H9 (cell line): ENCODE results near the gene DLGAP4. TPM values are rescaled to one million over a fixed set of nuclear protein-coding genes. Genes with fewer than 3 reads are reported as not detected.

Experiments used
- DNase-seq: peaks from one replicate; pipeline ENCODE4 v3.0.0-alpha.2; 2017
- H2AFZ ChIP-seq: one replicate; pipeline ENCODE4 v1.6.1; 2013; ENCODE audit warnings: mild to moderate bottlenecking, low read length, control low read depth, moderate library complexity
- H2AK5ac ChIP-seq: 2 replicates; pipeline ENCODE4 v1.6.1; 2013; ENCODE audit warnings: low read length, control low read depth, mixed read lengths; ENCODE audit not compliant: insufficient read length
- H2BK120ac ChIP-seq: one replicate; pipeline ENCODE4 v1.6.1; 2013; ENCODE audit warnings: low read depth, mild to moderate bottlenecking, low read length, control low read depth, inconsistent platforms; ENCODE audit not compliant: poor library complexity, severe bottlenecking
- H2BK12ac ChIP-seq: 2 replicates; pipeline ENCODE4 v1.6.1; 2013; ENCODE audit warnings: low read length, control low read depth, mixed read lengths, low read depth; ENCODE audit not compliant: insufficient read length
- H2BK15ac ChIP-seq: 2 replicates; pipeline ENCODE4 v1.6.1; 2013; ENCODE audit warnings: low read depth, low read length, control low read depth
- H2BK20ac ChIP-seq: one replicate; pipeline ENCODE4 v1.6.1; 2013; ENCODE audit warnings: low read depth, mild to moderate bottlenecking, low read length, control low read depth, inconsistent platforms; ENCODE audit not compliant: poor library complexity, severe bottlenecking
- H2BK5ac ChIP-seq: 2 replicates; pipeline ENCODE4 v1.6.1; 2013; ENCODE audit warnings: low read length, control low read depth, mixed read lengths; ENCODE audit not compliant: insufficient read length
- H3K14ac ChIP-seq: 2 replicates; pipeline ENCODE4 v1.6.1; 2013; ENCODE audit warnings: low read length, control low read depth; ENCODE audit not compliant: insufficient read depth
- H3K18ac ChIP-seq: 2 replicates; pipeline ENCODE4 v1.6.1; 2013; ENCODE audit warnings: low read depth, mild to moderate bottlenecking, mixed read lengths, low read length, control low read depth; ENCODE audit not compliant: insufficient read length
- H3K23ac ChIP-seq: 2 replicates; pipeline ENCODE4 v1.6.1; 2013; ENCODE audit warnings: low read length, control low read depth, mixed read lengths, low read depth; ENCODE audit not compliant: insufficient read length
- H3K23me2 ChIP-seq: 2 replicates; pipeline ENCODE4 v1.6.1; 2013; ENCODE audit warnings: low read depth, mild to moderate bottlenecking, mixed read lengths, low read length, control low read depth; ENCODE audit not compliant: insufficient read length, poor library complexity, severe bottlenecking
- H3K27ac ChIP-seq: 2 replicates; pipeline ENCODE4 v1.5.1; 2013; ENCODE audit warnings: low read length, control low read depth, mixed read lengths, low read depth; ENCODE audit not compliant: insufficient read length
- H3K27me3 ChIP-seq: 2 replicates; pipeline ENCODE4 v1.6.1; 2013; ENCODE audit warnings: low read length, control low read depth, inconsistent platforms; ENCODE audit not compliant: insufficient read depth
- H3K4ac ChIP-seq: 2 replicates; pipeline ENCODE4 v1.6.1; 2013; ENCODE audit warnings: low read depth, mild to moderate bottlenecking, control low read depth, inconsistent platforms, low read length, moderate library complexity
- H3K4me1 ChIP-seq: 2 replicates; pipeline ENCODE4 v1.6.1; 2013; ENCODE audit warnings: low read length, control low read depth, inconsistent platforms; ENCODE audit not compliant: insufficient read depth
- H3K4me2 ChIP-seq: 2 replicates; pipeline ENCODE4 v1.6.1; 2013; ENCODE audit warnings: low read length, control low read depth, mixed read lengths; ENCODE audit not compliant: insufficient read length, insufficient read depth
- H3K56ac ChIP-seq: 2 replicates; pipeline ENCODE4 v1.6.1; 2013; ENCODE audit warnings: low read depth, mild to moderate bottlenecking, mixed read lengths, low read length, control low read depth; ENCODE audit not compliant: insufficient read length
- H3K79me1 ChIP-seq: 2 replicates; pipeline ENCODE4 v1.6.1; 2013; ENCODE audit warnings: low read depth, mild to moderate bottlenecking, moderate library complexity, low read length, control low read depth, inconsistent platforms; ENCODE audit not compliant: insufficient read depth, poor library complexity, severe bottlenecking
- H3K79me2 ChIP-seq: 2 replicates; pipeline ENCODE4 v1.6.1; 2013; ENCODE audit warnings: low read length, control low read depth, inconsistent platforms; ENCODE audit not compliant: insufficient read depth
- H3K9ac ChIP-seq: 2 replicates; pipeline ENCODE4 v1.6.1; 2013; ENCODE audit warnings: low read length, control low read depth, mixed read lengths; ENCODE audit not compliant: insufficient read length; ENCODE audit errors: extremely low read depth
- H3K9me3 ChIP-seq: one replicate; pipeline ENCODE4 v1.6.1; 2013; ENCODE audit warnings: low read depth, low read length, inconsistent platforms; ENCODE audit not compliant: control insufficient read depth
- H3T11ph ChIP-seq: one replicate; pipeline ENCODE4 v1.6.1; 2013; ENCODE audit warnings: mild to moderate bottlenecking, low read length, control low read depth, inconsistent platforms
- H4K20me1 ChIP-seq: one replicate; pipeline ENCODE4 v1.6.1; 2013; ENCODE audit not compliant: control insufficient read depth, insufficient read length, insufficient read depth
- H4K5ac ChIP-seq: 2 replicates; pipeline ENCODE4 v1.6.1; 2013; ENCODE audit warnings: low read depth, mild to moderate bottlenecking, mixed read lengths, low read length, control low read depth; ENCODE audit not compliant: insufficient read length
- H4K8ac ChIP-seq: replicated peaks from 2 replicates; pipeline ENCODE4 v1.6.1; 2013; ENCODE audit warnings: low read length, control low read depth, mixed read lengths, low read depth; ENCODE audit not compliant: insufficient read length
- H4K91ac ChIP-seq: 2 replicates; pipeline ENCODE4 v1.6.1; 2013; ENCODE audit warnings: low read depth, mild to moderate bottlenecking, moderate library complexity, mixed read lengths, low read length, control low read depth; ENCODE audit not compliant: insufficient read length
- H3K27ac Mint-ChIP-seq, 3 experiments: 2 replicates in 2 of 3; 3 replicates in 1 of 3; pipeline ENCODE4 v1.8.0; 2020 to 2021; ENCODE audit warnings: mixed read lengths in 3 of 3, mild to moderate bottlenecking in 1 of 3, moderate library complexity in 1 of 3
- H3K27me3 Mint-ChIP-seq: 2 replicates; pipeline ENCODE4 v1.8.0; 2021; ENCODE audit warnings: low read depth, mild to moderate bottlenecking, moderate library complexity, mixed read lengths
- H3K36me3 Mint-ChIP-seq, 3 experiments: 2 replicates in 2 of 3; 3 replicates in 1 of 3; pipeline ENCODE4 v1.8.0; 2020 to 2021; ENCODE audit warnings: low read depth in 3 of 3, mixed read lengths in 3 of 3; ENCODE audit not compliant: insufficient read depth in 1 of 3
- H3K4me1 Mint-ChIP-seq, 2 experiments: 2 replicates each; pipeline ENCODE4 v1.8.0; 2020; ENCODE audit warnings: mixed read lengths in 2 of 2
- H3K4me3 Mint-ChIP-seq, 2 experiments: 2 replicates in 1 of 2; 3 replicates in 1 of 2; pipeline ENCODE4 v1.8.0; 2020 to 2021; ENCODE audit warnings: mild to moderate bottlenecking in 2 of 2, mixed read lengths in 2 of 2, moderate library complexity in 1 of 2
- H3K9me3 Mint-ChIP-seq, 2 experiments: 2 replicates in 1 of 2; 3 replicates in 1 of 2; pipeline ENCODE4 v1.8.0; 2020; ENCODE audit warnings: mild to moderate bottlenecking in 2 of 2, mixed read lengths in 2 of 2, moderate library complexity in 1 of 2
- CTCF ChIP-seq: fragments of 200-600 bp; sonication (generic); conservative IDR thresholded peaks from 3 replicates; pipeline ENCODE4 v1.8.0; 2021; ENCODE audit warnings: antibody characterized with exemption, mild to moderate bottlenecking
- WGBS: extraction: QIAGEN DNeasy Blood & Tissue Kit; methylation state at CpG from one replicate; pipeline ENCODE4 v1.1.7; 2013; ENCODE audit warnings: missing lambda C conversion rate, low lambda C conversion rate, mixed read lengths; ENCODE audit not compliant: insufficient read length; ENCODE audit errors: extremely low coverage; 5-methylcytosine and 5-hydroxymethylcytosine counted together
- total RNA-seq: library from RNA; stranded (reverse); gene quantifications from 2 replicates; pipeline ENCODE4 v1.2.1, GENCODE V29; 2021

DLGAP4 gene
- total RNA-seq, 1 experiment from 2014 or later: 48.0 TPM

GRCh38 chr20:36549942-36550789 is 244.0 kb downstream of the DLGAP4 start:
- Histone ChIP-seq H3K79me1 (no peaks in the 10 kb centered on the region), H3K27ac (no peak overlapping the region), H3K23me2 (no peaks in the 10 kb centered on the region), H3K23ac (no peak overlapping the region), H3K79me2 (no peaks in the 10 kb centered on the region), H4K91ac (no peak overlapping the region), H3K4me1 (no peaks in the 10 kb centered on the region), H3K14ac (no peak overlapping the region; the same call in 1 of the 2 replicates), H3K4ac (no peak overlapping the region), H3K9me3 (no peaks in the 10 kb centered on the region), H3K4me2 (no peak overlapping the region), H4K20me1 (no peaks in the 10 kb centered on the region), H2BK15ac (no peak overlapping the region), H2BK20ac (no peak overlapping the region), H2AFZ (no peak overlapping the region), H2BK5ac (no peak overlapping the region), H3K18ac (no peak overlapping the region), H3T11ph (no peak overlapping the region), H2BK12ac (no peak overlapping the region), H3K9ac (no peak overlapping the region), H2BK120ac (no peak overlapping the region), H4K8ac (no peak overlapping the region), H3K27me3 (no peaks in the 10 kb centered on the region), H3K56ac (no peak overlapping the region), H2AK5ac (no peak overlapping the region), H4K5ac (no peak overlapping the region)
- TF ChIP-seq CTCF: no peak
- Mint-ChIP-seq H3K36me3 (peaks cover 7 to 34% (median 16%) of the 10 kb centered on the region in 3 experiments; a peak in 6 of 7 replicates), H3K27ac (peak overlapping the region; percentile 33 to 88 (median 62); a peak in 5 of 7 replicates), H3K27me3 (no peaks in the 10 kb centered on the region), H3K4me1 (peaks cover 0 to 5% of the 10 kb centered on the region in 2 experiments; a peak in 1 of 4 replicates), H3K4me3 (no peak overlapping the region), H3K9me3 (no peaks in the 10 kb centered on the region)
- WGBS: no CpG with 5 or more reads among the region's 16 CpGs
- DNase-seq: no peak
